ENCODE measurements around the gene SERAC1.

SERAC1 gene

GRCh38 chr6:158118886-158119285 is 49.2 kb downstream of the SERAC1 start:
- Mint-ChIP-seq H3K36me3 (ENCODE audit: low read depth) (peaks cover 16% of the 10 kb centered on the region), H3K27me3 (no peaks in the 10 kb centered on the region), H3K27ac (no peak overlapping the region), H3K4me1 (ENCODE audit: low read depth) (no peaks in the 10 kb centered on the region), H3K9me3 (no peaks in the 10 kb centered on the region), H3K4me3 (no peak overlapping the region)

- Mint-ChIP-seq H3K4me1 (ENCODE audit: low read depth) (no peaks in the 10 kb centered on the region), H3K9me3 (no peaks in the 10 kb centered on the region), H3K36me3 (ENCODE audit: low read depth) (peaks cover 18% of the 10 kb centered on the region), H3K27me3 (no peaks in the 10 kb centered on the region), H3K27ac (no peak overlapping the region), H3K4me3 (no peak overlapping the region)
Measured at GRCh38 chr6:158115508-158115907, 52.6 kb downstream of the SERAC1 start.

GRCh38 chr6:158115102-158115501 is 53.0 kb downstream of the SERAC1 start:
- Mint-ChIP-seq H3K4me1 (ENCODE audit: low read depth) (no peaks in the 10 kb centered on the region), H3K36me3 (ENCODE audit: low read depth) (peaks cover 14% of the 10 kb centered on the region), H3K27ac (no peak overlapping the region), H3K4me3 (no peak overlapping the region), H3K27me3 (no peaks in the 10 kb centered on the region), H3K9me3 (no peaks in the 10 kb centered on the region)

- Mint-ChIP-seq H3K36me3 (ENCODE audit: low read depth) (peaks cover 20% of the 10 kb centered on the region), H3K9me3 (no peaks in the 10 kb centered on the region), H3K27me3 (no peaks in the 10 kb centered on the region), H3K4me3 (no peak overlapping the region), H3K27ac (no peak overlapping the region), H3K4me1 (ENCODE audit: low read depth) (no peaks in the 10 kb centered on the region)
Measured at GRCh38 chr6:158113802-158114201, 54.3 kb downstream of the SERAC1 start.

- Mint-ChIP-seq H3K9me3 (no peaks in the 10 kb centered on the region), H3K4me1 (ENCODE audit: low read depth) (no peaks in the 10 kb centered on the region), H3K4me3 (no peak overlapping the region), H3K27me3 (no peaks in the 10 kb centered on the region), H3K36me3 (ENCODE audit: low read depth) (peaks cover 18% of the 10 kb centered on the region), H3K27ac (no peak overlapping the region)
Measured at GRCh38 chr6:158111987-158112386, 56.1 kb downstream of the SERAC1 start.

GRCh38 chr6:158110986-158111385 is 57.1 kb downstream of the SERAC1 start:
- no peaks in the 10 kb centered on the region for H3K27me3 Mint-ChIP-seq
- no peak overlapping the region for H3K4me3 Mint-ChIP-seq
- no peak overlapping the region for H3K27ac Mint-ChIP-seq
- no peaks in the 10 kb centered on the region for H3K4me1 Mint-ChIP-seq (ENCODE audit: low read depth)
- H3K9me3 Mint-ChIP-seq: no peaks in the 10 kb centered on the region
- H3K36me3 Mint-ChIP-seq (ENCODE audit: low read depth): peaks cover 18% of the 10 kb centered on the region

- Mint-ChIP-seq H3K9me3 (no peaks in the 10 kb centered on the region), H3K4me3 (no peak overlapping the region), H3K27ac (no peak overlapping the region)
Measured at GRCh38 chr6:158109748-158110147, 58.3 kb downstream of the SERAC1 start.

GRCh38 chr6:158104696-158105095 is 63.4 kb downstream of the SERAC1 start:
- peaks cover 17% of the 10 kb centered on the region for H3K36me3 Mint-ChIP-seq (ENCODE audit: low read depth)
- no peaks in the 10 kb centered on the region for H3K4me1 Mint-ChIP-seq (ENCODE audit: low read depth)

More at GRCh38 chr6:158109748-158110147, 58.3 kb downstream of the SERAC1 start:
- peaks cover 18% of the 10 kb centered on the region for H3K36me3 Mint-ChIP-seq (ENCODE audit: low read depth)
- H3K27me3 Mint-ChIP-seq: no peaks in the 10 kb centered on the region
- H3K4me1 Mint-ChIP-seq (ENCODE audit: low read depth): no peaks in the 10 kb centered on the region

GRCh38 chr6:158103228-158103627 is 64.8 kb downstream of the SERAC1 start:
- no peaks in the 10 kb centered on the region for H3K27me3 Mint-ChIP-seq
- peaks cover 15% of the 10 kb centered on the region for H3K36me3 Mint-ChIP-seq (ENCODE audit: low read depth)
- H3K4me3 Mint-ChIP-seq: no peak overlapping the region
- no peaks in the 10 kb centered on the region for H3K4me1 Mint-ChIP-seq (ENCODE audit: low read depth)
- no peaks in the 10 kb centered on the region for H3K9me3 Mint-ChIP-seq
- no peak overlapping the region for H3K27ac Mint-ChIP-seq

More at GRCh38 chr6:158104696-158105095, 63.4 kb downstream of the SERAC1 start:
- Mint-ChIP-seq H3K27me3 (no peaks in the 10 kb centered on the region), H3K4me3 (no peak overlapping the region), H3K9me3 (no peaks in the 10 kb centered on the region), H3K27ac (no peak overlapping the region)

- Mint-ChIP-seq H3K36me3 (ENCODE audit: low read depth) (peaks cover 62% of the 10 kb centered on the region), H3K9me3 (no peaks in the 10 kb centered on the region), H3K4me3 (no peak overlapping the region), H3K27ac (no peak overlapping the region), H3K27me3 (no peaks in the 10 kb centered on the region), H3K4me1 (ENCODE audit: low read depth) (no peaks in the 10 kb centered on the region)
Measured at GRCh38 chr6:158095671-158096070, 72.4 kb downstream of the SERAC1 start.

GRCh38 chr6:158095031-158095430 is 73.0 kb downstream of the SERAC1 start:
- H3K4me3 Mint-ChIP-seq: no peak overlapping the region
- no peaks in the 10 kb centered on the region for H3K9me3 Mint-ChIP-seq
- no peaks in the 10 kb centered on the region for H3K27me3 Mint-ChIP-seq
- H3K36me3 Mint-ChIP-seq (ENCODE audit: low read depth): peaks cover 64% of the 10 kb centered on the region
- H3K4me1 Mint-ChIP-seq (ENCODE audit: low read depth): no peaks in the 10 kb centered on the region
- H3K27ac Mint-ChIP-seq: no peak overlapping the region

GRCh38 chr6:158092806-158093205 is 75.3 kb downstream of the SERAC1 start:
- Mint-ChIP-seq H3K36me3 (ENCODE audit: low read depth) (peaks cover 72% of the 10 kb centered on the region), H3K9me3 (no peaks in the 10 kb centered on the region), H3K27ac (no peak overlapping the region), H3K4me1 (ENCODE audit: low read depth) (no peaks in the 10 kb centered on the region), H3K27me3 (no peaks in the 10 kb centered on the region), H3K4me3 (no peak overlapping the region)

- no peaks in the 10 kb centered on the region for H3K9me3 Mint-ChIP-seq
- H3K27me3 Mint-ChIP-seq: no peaks in the 10 kb centered on the region
- H3K4me3 Mint-ChIP-seq: no peak overlapping the region
- H3K4me1 Mint-ChIP-seq (ENCODE audit: low read depth): no peaks in the 10 kb centered on the region
- peaks cover 68% of the 10 kb centered on the region for H3K36me3 Mint-ChIP-seq (ENCODE audit: low read depth)
- H3K27ac Mint-ChIP-seq: no peak overlapping the region
Measured at GRCh38 chr6:158087224-158087867, 80.7 kb downstream of the SERAC1 start.

GRCh38 chr6:158086504-158087223 is 81.4 kb downstream of the SERAC1 start:
- H3K27ac Mint-ChIP-seq: no peak overlapping the region
- H3K9me3 Mint-ChIP-seq: no peaks in the 10 kb centered on the region
- no peak overlapping the region for H3K4me3 Mint-ChIP-seq
- H3K36me3 Mint-ChIP-seq (ENCODE audit: low read depth): peaks cover 65% of the 10 kb centered on the region
- no peaks in the 10 kb centered on the region for H3K4me1 Mint-ChIP-seq (ENCODE audit: low read depth)
- no peaks in the 10 kb centered on the region for H3K27me3 Mint-ChIP-seq

- H3K36me3 Mint-ChIP-seq (ENCODE audit: low read depth): peaks cover 68% of the 10 kb centered on the region
- H3K27ac Mint-ChIP-seq: no peak overlapping the region
Measured at GRCh38 chr6:158086054-158086503, 82.0 kb downstream of the SERAC1 start.

More at GRCh38 chr6:158086054-158086503, 82.0 kb downstream of the SERAC1 start:
- Mint-ChIP-seq H3K4me3 (no peak overlapping the region), H3K4me1 (ENCODE audit: low read depth) (no peaks in the 10 kb centered on the region), H3K9me3 (no peaks in the 10 kb centered on the region), H3K27me3 (no peaks in the 10 kb centered on the region)

Measured in stimulated activated naive CD8-positive, alpha-beta T cell treated with anti-CD3 and anti-CD28 coated beads, Interleukin-15, Interleukin-2, amounts not matched to agents 100 ng/mL and 50 ng/mL, for 24 hours (primary cell).